Measurements from ENCODE around the gene BAZ2B. TPM values are rescaled to one million over a fixed set of nuclear protein-coding genes. Genes with fewer than 3 reads are reported as not detected.

BAZ2B gene
- total RNA-seq, 2 experiments from 2014 or later: 17.9 to 18.5 TPM

GRCh38 chr2:159307942-159308341 lies 308.4 kb downstream of the BAZ2B start:
- no peak for DNase-seq
- no peaks in the 10 kb centered on the region for H3K4me1 ChIP-seq (ENCODE audit: insufficient read depth, low read length)
- TF ChIP-seq, protein P1, sequence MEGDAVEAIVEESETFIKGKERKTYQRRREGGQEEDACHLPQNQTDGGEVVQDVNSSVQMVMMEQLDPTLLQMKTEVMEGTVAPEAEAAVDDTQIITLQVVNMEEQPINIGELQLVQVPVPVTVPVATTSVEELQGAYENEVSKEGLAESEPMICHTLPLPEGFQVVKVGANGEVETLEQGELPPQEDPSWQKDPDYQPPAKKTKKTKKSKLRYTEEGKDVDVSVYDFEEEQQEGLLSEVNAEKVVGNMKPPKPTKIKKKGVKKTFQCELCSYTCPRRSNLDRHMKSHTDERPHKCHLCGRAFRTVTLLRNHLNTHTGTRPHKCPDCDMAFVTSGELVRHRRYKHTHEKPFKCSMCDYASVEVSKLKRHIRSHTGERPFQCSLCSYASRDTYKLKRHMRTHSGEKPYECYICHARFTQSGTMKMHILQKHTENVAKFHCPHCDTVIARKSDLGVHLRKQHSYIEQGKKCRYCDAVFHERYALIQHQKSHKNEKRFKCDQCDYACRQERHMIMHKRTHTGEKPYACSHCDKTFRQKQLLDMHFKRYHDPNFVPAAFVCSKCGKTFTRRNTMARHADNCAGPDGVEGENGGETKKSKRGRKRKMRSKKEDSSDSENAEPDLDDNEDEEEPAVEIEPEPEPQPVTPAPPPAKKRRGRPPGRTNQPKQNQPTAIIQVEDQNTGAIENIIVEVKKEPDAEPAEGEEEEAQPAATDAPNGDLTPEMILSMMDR (IDR thresholded peaks at IDR 0.05): no peak
- Mint-ChIP-seq H3K36me3 (ENCODE audit: low read depth) (no peaks in the 10 kb centered on the region), H3K4me3 (no peak overlapping the region), H3K4me1 (ENCODE audit: low read depth) (no peaks in the 10 kb centered on the region), H3K27ac (no peak overlapping the region), H3K27me3 (peaks cover 8% of the 10 kb centered on the region), H3K9me3 (peaks cover 7% of the 10 kb centered on the region)
- no peak overlapping the region for H3K4me3 ChIP-seq (ENCODE audit: low read length)
- intact Hi-C loops (cut with DNase I, micrococcal nuclease): no loop called here
- H3K36me3 ChIP-seq (ENCODE audit: insufficient read depth, low read length): no peaks in the 10 kb centered on the region
- no peak overlapping the region for H3K27ac ChIP-seq (ENCODE audit: low read depth in 1 of 2, low read length in 2 of 2)
- ChIA-PET POLR2A (no interaction called here), CTCF (no interaction called here)
- peaks cover 0 to 6% of the 10 kb centered on the region in 2 experiments for H3K27me3 ChIP-seq (ENCODE audit: control insufficient read depth in 1 of 2, insufficient read depth in 2 of 2, low read length in 2 of 2)
- H3K9me3 ChIP-seq (ENCODE audit: control insufficient read depth in 1 of 2, insufficient read depth in 1 of 2, low read length in 2 of 2): no peaks in the 10 kb centered on the region
- ATAC-seq (ENCODE audit: poor library complexity): no peak

DNA sequence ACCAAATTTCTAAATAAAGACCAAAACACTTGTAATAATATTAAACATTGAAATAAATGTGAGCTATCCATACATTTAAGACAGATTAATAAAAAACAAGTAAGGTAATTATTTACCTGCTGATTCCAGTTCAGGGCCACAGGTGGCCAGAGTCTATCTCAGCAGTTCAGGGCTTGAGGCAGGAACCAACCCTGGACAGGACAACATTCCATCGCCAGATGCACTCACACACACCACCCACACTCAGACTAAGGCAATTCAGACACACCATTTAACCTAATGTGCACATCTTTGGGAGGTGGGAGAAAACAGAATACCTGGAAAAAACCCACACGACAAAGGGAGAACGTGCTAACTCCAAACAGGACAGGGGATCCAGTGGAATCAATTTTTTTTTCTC lies 315.8 kb downstream of the BAZ2B start:
- no peaks in the 10 kb centered on the region for H3K27me3 ChIP-seq (ENCODE audit: control insufficient read depth in 1 of 2, insufficient read depth in 2 of 2, low read length in 2 of 2)
- H3K27ac ChIP-seq (ENCODE audit: low read depth in 1 of 2, low read length in 2 of 2): no peak overlapping the region
- Mint-ChIP-seq H3K4me3 (no peak overlapping the region), H3K27ac (no peak overlapping the region), H3K27me3 (peaks cover 12% of the 10 kb centered on the region), H3K4me1 (ENCODE audit: low read depth) (no peaks in the 10 kb centered on the region), H3K36me3 (ENCODE audit: low read depth) (no peaks in the 10 kb centered on the region), H3K9me3 (peaks cover 9% of the 10 kb centered on the region)
- no peaks in the 10 kb centered on the region for H3K4me1 ChIP-seq (ENCODE audit: insufficient read depth, low read length)
- no peaks in the 10 kb centered on the region for H3K9me3 ChIP-seq (ENCODE audit: control insufficient read depth in 1 of 2, insufficient read depth in 1 of 2, low read length in 2 of 2)
- H3K36me3 ChIP-seq (ENCODE audit: insufficient read depth, low read length): no peaks in the 10 kb centered on the region
- TF ChIP-seq, protein P1 (IDR thresholded peaks at IDR 0.05): no peak
- intact Hi-C loops (cut with DNase I, micrococcal nuclease): no loop called here
- no peak overlapping the region for H3K4me3 ChIP-seq (ENCODE audit: low read length)
- DNase-seq (no peak), ATAC-seq (ENCODE audit: poor library complexity) (no peak)
- POLR2A ChIA-PET: no interaction called here
- CTCF ChIA-PET: no interaction called here

- no peak for ATAC-seq (ENCODE audit: poor library complexity)
- H3K9me3 Mint-ChIP-seq: peaks cover 2% of the 10 kb centered on the region
- Histone ChIP-seq H3K4me1 (ENCODE audit: insufficient read depth, low read length) (no peaks in the 10 kb centered on the region), H3K36me3 (ENCODE audit: insufficient read depth, low read length) (no peaks in the 10 kb centered on the region), H3K27ac (ENCODE audit: low read depth in 1 of 2, low read length in 2 of 2) (no peak overlapping the region), H3K4me3 (ENCODE audit: low read length) (no peak overlapping the region), H3K27me3 (ENCODE audit: control insufficient read depth in 1 of 2, insufficient read depth in 2 of 2, low read length in 2 of 2) (no peaks in the 10 kb centered on the region), H3K9me3 (ENCODE audit: control insufficient read depth in 1 of 2, insufficient read depth in 1 of 2, low read length in 2 of 2) (no peaks in the 10 kb centered on the region)
- no peaks in the 10 kb centered on the region for H3K36me3 Mint-ChIP-seq (ENCODE audit: low read depth)
- H3K4me3 Mint-ChIP-seq: no peak overlapping the region
- no peak overlapping the region for H3K27ac Mint-ChIP-seq
- CTCF ChIA-PET: no interaction called here
- H3K27me3 Mint-ChIP-seq: peaks cover 4% of the 10 kb centered on the region
- no peak for DNase-seq
- no peaks in the 10 kb centered on the region for H3K4me1 Mint-ChIP-seq (ENCODE audit: low read depth)
- TF ChIP-seq, protein P1 (IDR thresholded peaks at IDR 0.05): no peak
- POLR2A ChIA-PET: no interaction called here
- intact Hi-C loops (cut with DNase I, micrococcal nuclease): no loop called here
Observed at GRCh38 chr2:159298967-159299366, 317.4 kb downstream of the BAZ2B start.
